Gastrocnemius medialis (tissue), 4 donors: ENCODE data around the gene DEFB131B.
"Not testable (repeated sequence)": the region's sequence is repeated elsewhere in the genome, so short reads cannot be mapped to it uniquely, and the experiment has no call there.

Experiments
- POLR2A ChIP-seq, 2 donors: fragments of 450-650 bp; IDR thresholded peaks; one replicate each; pipeline ENCODE4 v1.6.1; 2017; ENCODE audit warnings: antibody characterized with exemption in 2 of 2, mild to moderate bottlenecking in 2 of 2, moderate library complexity in 2 of 2
- TF ChIP-seq, protein P1 (sequence below), 5 experiments: fragments of 450-650 bp in 3 of 5; fragments of 200-600 bp in 2 of 5; sonication (generic) in 2 of 5; IDR thresholded peaks in 4 of 5; conservative IDR thresholded peaks in 1 of 5; 1 replicate in 4 of 5; 2 replicates in 1 of 5; pipeline ENCODE4 v1.5.1; 2016 to 2019; ENCODE audit warnings: antibody characterized with exemption in 5 of 5, mild to moderate bottlenecking in 3 of 5, moderate library complexity in 3 of 5

DNA sequence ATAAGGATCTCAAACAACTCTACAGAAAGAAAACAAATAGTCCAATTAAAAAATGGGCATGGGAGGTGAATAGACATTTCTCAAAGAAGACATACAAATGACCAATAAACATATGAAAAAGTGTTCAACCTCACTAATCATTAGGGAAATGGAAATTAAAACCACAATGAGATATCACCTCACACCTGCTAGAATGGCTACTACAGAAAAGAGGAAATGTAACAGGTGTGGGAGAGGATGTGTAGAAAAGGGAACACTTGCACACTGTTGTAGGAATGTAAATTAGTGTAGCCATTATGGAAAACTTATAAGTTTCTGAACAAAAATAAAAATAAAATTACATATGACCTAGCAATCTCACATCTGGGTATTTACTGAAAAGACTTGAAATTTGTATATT is 7.6 kb upstream of the DEFB131B start:
- TF ChIP-seq, protein P1, sequence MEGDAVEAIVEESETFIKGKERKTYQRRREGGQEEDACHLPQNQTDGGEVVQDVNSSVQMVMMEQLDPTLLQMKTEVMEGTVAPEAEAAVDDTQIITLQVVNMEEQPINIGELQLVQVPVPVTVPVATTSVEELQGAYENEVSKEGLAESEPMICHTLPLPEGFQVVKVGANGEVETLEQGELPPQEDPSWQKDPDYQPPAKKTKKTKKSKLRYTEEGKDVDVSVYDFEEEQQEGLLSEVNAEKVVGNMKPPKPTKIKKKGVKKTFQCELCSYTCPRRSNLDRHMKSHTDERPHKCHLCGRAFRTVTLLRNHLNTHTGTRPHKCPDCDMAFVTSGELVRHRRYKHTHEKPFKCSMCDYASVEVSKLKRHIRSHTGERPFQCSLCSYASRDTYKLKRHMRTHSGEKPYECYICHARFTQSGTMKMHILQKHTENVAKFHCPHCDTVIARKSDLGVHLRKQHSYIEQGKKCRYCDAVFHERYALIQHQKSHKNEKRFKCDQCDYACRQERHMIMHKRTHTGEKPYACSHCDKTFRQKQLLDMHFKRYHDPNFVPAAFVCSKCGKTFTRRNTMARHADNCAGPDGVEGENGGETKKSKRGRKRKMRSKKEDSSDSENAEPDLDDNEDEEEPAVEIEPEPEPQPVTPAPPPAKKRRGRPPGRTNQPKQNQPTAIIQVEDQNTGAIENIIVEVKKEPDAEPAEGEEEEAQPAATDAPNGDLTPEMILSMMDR (IDR thresholded peaks at IDR 0.05 in 4 of 5, conservative IDR thresholded peaks at IDR 0.05 in 1 of 5): not testable (repeated sequence)
- TF ChIP-seq POLR2A (IDR thresholded peaks at IDR 0.05): not testable (repeated sequence)
